Measurements from ENCODE around the gene UMOD. TPM values are rescaled to one million over a fixed set of nuclear protein-coding genes. Genes with fewer than 3 reads are reported as not detected.

Gene UMOD
- total RNA-seq, 1 experiment from 2014 or later, result not detected

- POLR2A ChIA-PET, result no interaction called here
- no peak for TF ChIP-seq CTCF (IDR thresholded peaks at IDR 0.05; ENCODE audit: unreplicated experiment)
- H3K27ac Mint-ChIP-seq (ENCODE audit: low read depth, unreplicated experiment), result no peak overlapping the region
- BruUV-seq (replicated peaks), result no TSS peak
- H3K36me3 Mint-ChIP-seq (ENCODE audit: insufficient read depth, unreplicated experiment), result no peaks in the 10 kb centered on the region
- H3K4me3 Mint-ChIP-seq (ENCODE audit: unreplicated experiment), result no peak overlapping the region
- DNase-seq (ENCODE audit: unreplicated experiment), result no peak
- H3K27me3 Mint-ChIP-seq (ENCODE audit: insufficient read depth, unreplicated experiment), result peaks cover 51% of the 10 kb centered on the region
- intact Hi-C loops (cut with micrococcal nuclease), result no loop called here
- H3K9me3 Mint-ChIP-seq (ENCODE audit: unreplicated experiment), result peaks cover 8% of the 10 kb centered on the region
- no peaks in the 10 kb centered on the region for H3K4me1 Mint-ChIP-seq (ENCODE audit: insufficient read depth, unreplicated experiment)
- CTCF ChIA-PET, result interaction anchor here (0.5 to 15.8 kb wide), 6 partner anchors 9 to 711 kb away, joined by 3 to 456 read pairs (median 4); no protein-coding TSS in a partner anchor
These were observed 54.1 kb downstream of the UMOD start for GRCh38 chr16:20298452-20298851.

GRCh38 chr16:20291208-20292206, 61.0 kb downstream of the UMOD start:
- CTCF ChIA-PET, result interaction anchor here (0.6 to 15.8 kb wide), 3 partner anchors 9 to 408 kb away, joined by 3 to 456 read pairs (median 22); no protein-coding TSS in a partner anchor
- no peaks in the 10 kb centered on the region for H3K9me3 Mint-ChIP-seq (ENCODE audit: unreplicated experiment)
- intact Hi-C loops (cut with micrococcal nuclease), result no loop called here
- H3K4me3 Mint-ChIP-seq (ENCODE audit: unreplicated experiment), result no peak overlapping the region
- peaks cover 13% of the 10 kb centered on the region for H3K27me3 Mint-ChIP-seq (ENCODE audit: insufficient read depth, unreplicated experiment)
- no peak for DNase-seq (ENCODE audit: unreplicated experiment)
- no peak for TF ChIP-seq CTCF (IDR thresholded peaks at IDR 0.05; ENCODE audit: unreplicated experiment)
- no TSS peak for BruUV-seq (replicated peaks)
- no peaks in the 10 kb centered on the region for H3K4me1 Mint-ChIP-seq (ENCODE audit: insufficient read depth, unreplicated experiment)
- POLR2A ChIA-PET, result no interaction called here
- no peak overlapping the region for H3K27ac Mint-ChIP-seq (ENCODE audit: low read depth, unreplicated experiment)
- no peaks in the 10 kb centered on the region for H3K36me3 Mint-ChIP-seq (ENCODE audit: insufficient read depth, unreplicated experiment)

- H3K27me3 Mint-ChIP-seq (ENCODE audit: insufficient read depth, unreplicated experiment), result peaks cover 13% of the 10 kb centered on the region
- no peak for TF ChIP-seq CTCF (IDR thresholded peaks at IDR 0.05; ENCODE audit: unreplicated experiment)
- ChIA-PET POLR2A (no interaction called here), CTCF (interaction anchor here (0.6 to 1.6 kb wide), 3 partner anchors 10 to 382 kb away, joined by 3 to 6 read pairs (median 5); no protein-coding TSS in a partner anchor)
- no peaks in the 10 kb centered on the region for H3K36me3 Mint-ChIP-seq (ENCODE audit: insufficient read depth, unreplicated experiment)
- no peaks in the 10 kb centered on the region for H3K9me3 Mint-ChIP-seq (ENCODE audit: unreplicated experiment)
- intact Hi-C loops (cut with micrococcal nuclease), result no loop called here
- H3K4me3 Mint-ChIP-seq (ENCODE audit: unreplicated experiment), result no peak overlapping the region
- no peak overlapping the region for H3K27ac Mint-ChIP-seq (ENCODE audit: low read depth, unreplicated experiment)
- DNase-seq (ENCODE audit: unreplicated experiment), result no peak
- no TSS peak for BruUV-seq (replicated peaks)
- H3K4me1 Mint-ChIP-seq (ENCODE audit: insufficient read depth, unreplicated experiment), result no peaks in the 10 kb centered on the region
These were observed 62.9 kb downstream of the UMOD start for GRCh38 chr16:20289571-20289970.

- CTCF ChIA-PET, result no interaction called here
- peaks cover 13% of the 10 kb centered on the region for H3K27me3 Mint-ChIP-seq (ENCODE audit: insufficient read depth, unreplicated experiment)
- TF ChIP-seq CTCF (IDR thresholded peaks at IDR 0.05; ENCODE audit: unreplicated experiment), result no peak
- intact Hi-C loops (cut with micrococcal nuclease), result no loop called here
- H3K9me3 Mint-ChIP-seq (ENCODE audit: unreplicated experiment), result peaks cover 6% of the 10 kb centered on the region
- no peaks in the 10 kb centered on the region for H3K36me3 Mint-ChIP-seq (ENCODE audit: insufficient read depth, unreplicated experiment)
- no peaks in the 10 kb centered on the region for H3K4me1 Mint-ChIP-seq (ENCODE audit: insufficient read depth, unreplicated experiment)
- no TSS peak for BruUV-seq (replicated peaks)
- POLR2A ChIA-PET, result no interaction called here
- DNase-seq (ENCODE audit: unreplicated experiment), result no peak
- H3K27ac Mint-ChIP-seq (ENCODE audit: low read depth, unreplicated experiment), result no peak overlapping the region
- H3K4me3 Mint-ChIP-seq (ENCODE audit: unreplicated experiment), result no peak overlapping the region
These were observed 66.5 kb downstream of the UMOD start for GRCh38 chr16:20285993-20286499.
